Cardiac fibroblast (primary cell): ENCODE results near the gene SNX11.

Source experiments
- DNase-seq, 2 donors: peaks; one replicate each; pipeline versions ENCODE4 v3.0.0 to v3.0.0-alpha.2; 2010; ENCODE audit warnings: low read depth in 2 of 2
- H3K4me3 ChIP-seq, 2 donors: replicated peaks in 1 of 2; 1 replicate in 1 of 2; 2 replicates in 1 of 2; pipeline ENCODE4 v1.5.1; 2011; ENCODE audit warnings: low read depth in 2 of 2, low read length in 2 of 2, mild to moderate bottlenecking in 2 of 2, moderate library complexity in 1 of 2
- CTCF ChIP-seq: IDR thresholded peaks from one replicate; pipeline ENCODE4 v1.5.1; 2011; ENCODE audit warnings: low read depth, mild to moderate bottlenecking, low read length, inconsistent platforms

SNX11 gene

DNA sequence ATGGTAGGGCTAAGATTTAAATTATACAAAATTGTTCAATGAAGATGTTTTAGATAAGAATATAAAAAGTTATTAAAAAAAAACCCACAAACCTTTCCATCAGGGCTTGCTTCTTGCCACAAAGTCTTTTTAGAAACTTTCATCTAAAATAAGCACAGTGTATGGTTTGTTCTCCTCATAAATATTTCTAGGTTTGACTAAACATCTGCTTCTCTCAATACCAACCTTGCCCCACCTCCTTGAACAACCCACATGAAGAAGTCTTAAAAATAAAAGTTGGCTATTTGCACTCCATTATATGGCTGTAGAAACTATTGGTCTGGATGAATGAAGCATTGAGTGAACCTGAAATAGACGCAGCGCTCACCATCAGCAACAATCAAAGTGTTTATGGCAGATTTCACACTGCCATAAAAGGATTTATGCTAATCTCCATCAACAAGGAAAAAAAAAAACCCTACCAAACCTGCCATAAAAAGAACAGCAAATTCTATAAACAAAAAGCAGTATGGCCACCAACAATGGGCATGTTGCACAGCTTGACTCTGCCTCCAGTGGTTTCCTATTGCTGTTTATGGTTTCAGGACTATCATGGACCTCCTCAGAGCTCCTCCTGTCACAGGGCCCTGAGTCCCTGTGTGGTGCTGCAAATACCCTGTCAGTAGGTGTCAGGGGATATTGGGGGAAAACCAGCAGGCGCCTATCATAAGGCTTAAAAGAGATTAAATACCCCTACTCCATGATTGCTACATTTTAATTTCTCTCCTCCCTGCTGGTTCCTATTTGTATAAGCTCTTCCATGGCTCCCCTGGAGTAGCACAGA lies 37.6 kb downstream of the SNX11 start:
- no peak overlapping the region for H3K4me3 ChIP-seq
- TF ChIP-seq CTCF = no peak
- no peak for DNase-seq

DNA sequence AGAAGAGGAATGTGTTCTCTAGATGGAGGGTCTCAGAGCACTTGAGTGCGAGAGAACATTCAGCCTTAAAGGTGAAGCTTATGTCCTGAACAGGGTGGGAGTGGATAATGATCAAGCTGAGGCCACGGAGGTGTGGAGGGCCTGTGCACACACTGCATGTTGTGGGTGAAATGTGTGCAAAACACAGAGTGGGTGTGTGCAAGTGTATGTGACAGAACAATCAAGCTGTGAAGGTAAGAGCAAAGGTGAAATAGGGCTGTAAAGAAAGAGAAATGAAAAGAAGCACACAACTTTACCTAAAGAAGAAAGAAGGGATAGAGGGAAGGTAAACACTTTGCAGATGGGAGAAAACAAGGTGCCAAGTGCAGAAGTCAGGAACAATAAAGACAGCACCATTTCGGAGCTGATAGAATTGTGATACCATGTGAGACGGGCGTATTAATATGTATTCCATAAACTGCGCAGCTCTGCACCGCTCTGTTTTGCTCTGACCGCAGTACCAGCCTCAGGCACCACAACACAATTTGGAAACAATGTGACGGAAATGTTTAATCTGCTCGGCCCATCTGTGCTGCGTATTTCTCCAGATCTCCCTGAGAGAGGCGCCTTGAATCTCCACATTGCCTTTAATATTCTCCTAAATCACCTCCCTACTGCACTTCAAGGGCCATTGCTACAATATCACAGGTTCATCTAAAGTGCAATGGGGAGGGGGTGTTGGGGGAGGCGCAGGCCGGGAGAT lies 40.6 kb downstream of the SNX11 start:
- no peak overlapping the region for H3K4me3 ChIP-seq
- DNase-seq = no peak
- TF ChIP-seq CTCF = no peak

DNA sequence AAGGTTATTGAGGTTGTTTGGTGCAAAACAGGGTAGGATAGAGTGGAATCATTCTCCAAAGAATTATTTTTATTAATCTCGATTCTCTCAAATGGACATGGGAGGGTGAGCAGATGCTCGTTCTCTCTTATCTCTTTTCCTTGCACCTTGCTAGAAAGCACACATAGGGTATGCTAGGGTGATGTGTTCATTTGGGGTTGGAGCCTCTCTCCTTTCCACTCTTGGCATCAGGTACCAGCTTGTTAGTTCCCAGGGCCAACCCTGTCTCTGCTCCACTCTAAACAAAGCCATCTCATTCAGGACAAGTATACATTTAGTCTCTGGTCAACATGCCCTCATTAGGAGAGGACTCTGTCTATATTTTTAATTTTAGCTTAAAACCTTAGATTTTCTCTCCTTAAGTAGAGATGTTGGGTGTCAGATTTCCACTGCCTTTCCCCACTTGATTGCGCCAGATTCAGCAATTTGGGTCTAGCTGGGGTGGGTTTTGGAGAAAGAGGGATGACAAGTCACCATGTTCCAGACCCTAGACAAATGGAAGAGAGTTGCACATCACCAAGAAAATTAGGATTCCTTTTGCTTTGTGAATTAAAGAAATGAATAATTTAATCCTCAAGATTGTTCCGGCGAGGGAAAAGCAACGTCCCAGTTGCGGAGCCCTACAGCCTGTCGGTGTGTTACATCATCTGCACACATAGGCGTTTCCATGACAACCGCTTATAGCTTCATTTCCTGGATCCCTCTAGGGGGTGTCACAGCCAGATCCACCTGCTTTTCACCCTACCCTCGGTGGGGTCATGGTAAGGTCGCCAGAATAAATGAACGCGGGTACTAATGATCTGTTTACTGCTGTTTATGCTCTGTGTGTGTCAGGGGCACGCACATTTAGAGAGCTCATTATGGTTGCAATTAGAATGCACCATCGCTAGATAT lies 41.6 kb downstream of the SNX11 start:
- no peak overlapping the region for H3K4me3 ChIP-seq
- TF ChIP-seq CTCF = no peak
- DNase-seq = peak in 1 of 2 donors; percentile 25

DNA sequence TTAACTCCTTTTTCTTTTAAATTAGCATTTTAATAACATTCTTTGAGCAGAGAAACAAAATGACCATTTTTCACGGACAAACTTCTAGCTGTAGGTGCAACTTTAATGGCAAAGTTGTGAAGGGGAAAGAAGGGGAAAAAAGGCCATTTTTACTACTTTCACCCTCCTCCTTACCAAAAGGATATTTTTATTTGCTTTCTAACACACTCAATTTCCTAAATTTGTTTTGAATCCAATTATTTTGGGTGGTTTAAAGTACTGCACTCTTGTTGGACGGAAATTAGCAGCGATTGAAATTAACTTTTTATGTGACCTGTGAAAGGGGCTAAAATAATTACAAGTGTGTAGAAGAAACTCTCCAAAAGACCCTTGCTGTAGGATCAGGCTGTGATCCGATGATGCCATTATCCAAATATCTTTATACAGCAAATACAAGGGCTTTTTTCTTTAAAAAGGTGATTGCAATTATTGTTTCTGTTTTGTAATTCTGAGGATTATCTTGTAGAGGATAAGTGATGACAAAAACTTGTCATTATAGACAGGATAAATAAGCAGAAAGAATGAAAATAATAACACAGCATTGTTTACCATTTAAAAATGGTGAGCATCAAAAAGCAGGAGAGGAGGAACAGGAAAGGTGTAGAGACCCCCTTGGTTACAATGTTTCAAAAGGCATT lies 42.4 kb downstream of the SNX11 start:
- H3K4me3 ChIP-seq = no peak overlapping the region
- no peak for DNase-seq
- no peak for TF ChIP-seq CTCF

GRCh38 chr17:48150597-48151001 lies 43.0 kb downstream of the SNX11 start:
- DNase-seq = no peak
- no peak for TF ChIP-seq CTCF
- no peak overlapping the region for H3K4me3 ChIP-seq

DNA sequence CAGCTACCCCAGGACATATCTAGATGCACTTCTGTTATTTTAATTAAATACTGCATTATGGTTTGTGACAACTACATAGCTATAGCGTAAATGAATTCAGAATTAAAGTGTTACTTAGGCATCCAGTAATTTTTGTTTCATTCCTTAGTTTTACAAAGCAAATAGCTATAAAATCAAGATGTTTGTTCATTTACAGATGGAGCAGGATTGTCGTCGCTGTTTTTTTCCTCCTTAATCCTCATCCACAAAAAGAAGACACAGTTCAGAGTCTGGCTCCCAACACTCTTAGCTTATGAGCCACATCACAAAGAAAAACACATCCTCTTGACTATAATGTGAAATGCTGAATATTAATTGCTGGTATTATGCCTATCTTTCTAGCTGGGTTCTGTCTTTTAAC lies 43.7 kb downstream of the SNX11 start:
- H3K4me3 ChIP-seq = no peak overlapping the region
- DNase-seq = no peak
- no peak for TF ChIP-seq CTCF
